Heart right ventricle (tissue), 16 donors: ENCODE results near the gene LENEP. TPM values are rescaled to one million over a fixed set of nuclear protein-coding genes. Genes with fewer than 3 reads are reported as not detected.

ENCODE experiments used
- ATAC-seq, 8 donors: fragments of 200-7000 bp; cut with Tn5 transposase; one replicate each; pipeline ENCODE4 v1.9.1; 2020; ENCODE audit warnings: mild to moderate bottlenecking in 8 of 8, moderate library complexity in 8 of 8, moderate number of reproducible peaks in 1 of 8
- DNase-seq, 2 donors: peaks; one replicate each; pipeline ENCODE4 v3.0.0-alpha.2; 2020
- H3K27ac ChIP-seq, 10 donors: fragments of 200-600 bp; sonication (generic) in 2 of 10; one replicate each; pipeline versions ENCODE4 v1.5.0 to v1.8.0; 2020 to 2022; ENCODE audit warnings: mild to moderate bottlenecking in 3 of 10
- H3K27me3 ChIP-seq, 7 donors: fragments of 200-600 bp; one replicate each; pipeline ENCODE4 v1.8.0; 2021 to 2022; ENCODE audit warnings: mild to moderate bottlenecking in 2 of 7
- H3K36me3 ChIP-seq, 9 donors: fragments of 200-600 bp; sonication (generic) in 1 of 9; one replicate each; pipeline versions ENCODE4 v1.5.0 to v1.8.0; 2020 to 2022; ENCODE audit warnings: mild to moderate bottlenecking in 2 of 9
- H3K4me1 ChIP-seq, 9 donors: fragments of 200-600 bp; sonication (generic) in 1 of 9; one replicate each; pipeline versions ENCODE4 v1.5.0 to v1.8.0; 2020 to 2022; ENCODE audit warnings: mild to moderate bottlenecking in 4 of 9
- H3K4me3 ChIP-seq, 10 donors: fragments of 200-600 bp; sonication (generic) in 2 of 10; one replicate each; pipeline versions ENCODE4 v1.5.0 to v1.8.0; 2020 to 2022; ENCODE audit warnings: mild to moderate bottlenecking in 7 of 10, moderate library complexity in 2 of 10
- H3K9me3 ChIP-seq, 11 donors: fragments of 200-600 bp in 10 of 11; sonication (generic) in 2 of 11; one replicate each; pipeline versions ENCODE4 v1.5.0 to v1.8.0; 2013 to 2022; ENCODE audit warnings: mild to moderate bottlenecking in 2 of 11, control low read depth in 1 of 11, moderate library complexity in 1 of 11
- CTCF ChIP-seq, 9 donors: fragments of 200-600 bp; sonication (generic) in 2 of 9; IDR thresholded peaks; one replicate each; pipeline versions ENCODE4 v1.5.0 to v1.8.0; 2021 to 2022; ENCODE audit warnings: antibody characterized with exemption in 9 of 9, mild to moderate bottlenecking in 5 of 9, moderate library complexity in 1 of 9
- WGBS, 2 donors: extraction: QIAGEN DNeasy Blood & Tissue Kit; methylation state at CpG; one replicate each; pipeline ENCODE4 v1.1.7; 2013; ENCODE audit warnings: inconsistent platforms in 1 of 2; 5-methylcytosine and 5-hydroxymethylcytosine counted together
- intact Hi-C, 10 donors: fragments of 100-400 bp; cut with DNase I; formaldehyde crosslinking; loops; one replicate each; pipeline versions ENCODE4 v1.11.1 to v1.14.2; 2022
- polyA plus RNA-seq, 2 donors: library from polyadenylated mRNA; stranded (reverse); fragments of 200-250 nt; gene quantifications; one replicate each; pipeline ENCODE4 v1.2.3, GENCODE V29; 2013
- total RNA-seq, 10 donors: library from RNA; stranded (reverse); fragmentation: NEBNext Ultra II Directional in 3 of 10; extraction: Animal tissue kit (Norgen Biotek cat#: 25700) in 3 of 10; gene quantifications; one replicate each; pipeline versions ENCODE4 v1.2.1 to v1.2.4, GENCODE V29; 2021 to 2023
- donor health status: Arrhythmogenic right ventricular cardiomyopathy.
- donor health status: ischemic (EF 13 %, LVEDD 7.1; RV severe dilation, severe dysfunction).
- donor health status: healthy with polysubstance abuse.
- donor health status: DM: no; HTN: yes; CAD: no.
- donor health status: DM: no; HTN: no; CAD: no.
- donor health status: ischemic (EF 25% LVEDD 6.9; RV normal size, moderate dysfunction).
- donor health status: ischemic (EF 25% LVEDD 5.7; RV mildly dilated, moderate dysfunction).
- donor health status: healthy.
- donor health status: DM: yes; HTN: yes; CAD: no.
- donor health status: Ischemic cardiomyopathy.
- donor health status: ischemic (EF 35%, LVEDD 5.7; RV mildly dilated, moderate dysfunction).
- donor health status: nonischemic (EF 11% LVEDD 7.7; RV severe dilation, severe dysfunction).
- donor health status: DM: yes; HTN: yes; CAD: no.
- donor health status: PGD.
- donor health status: ischemic (EF 29% LVEDD 5.4; RV normal size, mild dysfunction).
- donor health status: nonischemic (EF 23%, LVEDD 6.1; RV moderate dilation, normal function).

LENEP gene
- total and polyA plus RNA-seq, 12 donors = not detected

GRCh38 chr1:154960446-154961136, 32.8 kb upstream of the LENEP start:
- Histone ChIP-seq H3K4me1 (peaks cover 15 to 48% (median 36%) of the 10 kb centered on the region in 9 donors), H3K27ac (peak overlapping the region; percentile 96 to 100 (median 99)), H3K4me3 (peak overlapping the region; percentile 81 to 99 (median 90)), H3K36me3 (peaks cover 0 to 52% (median 33%) of the 10 kb centered on the region in 9 donors), H3K27me3 (no peaks in the 10 kb centered on the region), H3K9me3 (no peaks in the 10 kb centered on the region)
- TF ChIP-seq CTCF (IDR thresholded peaks at IDR 0.05) = no peak
- ATAC-seq = no peak
- WGBS, 2 donors = 35 to 36% methylated on average over 10 of the region's 10 CpGs
- intact Hi-C loops = loop anchor here in 7 of 10 donors (2.0 to 5.0 kb wide), 4 partner anchors 37 to 57 kb away; partner anchors contain the start of gene ZBTB7B (in 1 of the 7)
- DNase-seq = no peak

DNA sequence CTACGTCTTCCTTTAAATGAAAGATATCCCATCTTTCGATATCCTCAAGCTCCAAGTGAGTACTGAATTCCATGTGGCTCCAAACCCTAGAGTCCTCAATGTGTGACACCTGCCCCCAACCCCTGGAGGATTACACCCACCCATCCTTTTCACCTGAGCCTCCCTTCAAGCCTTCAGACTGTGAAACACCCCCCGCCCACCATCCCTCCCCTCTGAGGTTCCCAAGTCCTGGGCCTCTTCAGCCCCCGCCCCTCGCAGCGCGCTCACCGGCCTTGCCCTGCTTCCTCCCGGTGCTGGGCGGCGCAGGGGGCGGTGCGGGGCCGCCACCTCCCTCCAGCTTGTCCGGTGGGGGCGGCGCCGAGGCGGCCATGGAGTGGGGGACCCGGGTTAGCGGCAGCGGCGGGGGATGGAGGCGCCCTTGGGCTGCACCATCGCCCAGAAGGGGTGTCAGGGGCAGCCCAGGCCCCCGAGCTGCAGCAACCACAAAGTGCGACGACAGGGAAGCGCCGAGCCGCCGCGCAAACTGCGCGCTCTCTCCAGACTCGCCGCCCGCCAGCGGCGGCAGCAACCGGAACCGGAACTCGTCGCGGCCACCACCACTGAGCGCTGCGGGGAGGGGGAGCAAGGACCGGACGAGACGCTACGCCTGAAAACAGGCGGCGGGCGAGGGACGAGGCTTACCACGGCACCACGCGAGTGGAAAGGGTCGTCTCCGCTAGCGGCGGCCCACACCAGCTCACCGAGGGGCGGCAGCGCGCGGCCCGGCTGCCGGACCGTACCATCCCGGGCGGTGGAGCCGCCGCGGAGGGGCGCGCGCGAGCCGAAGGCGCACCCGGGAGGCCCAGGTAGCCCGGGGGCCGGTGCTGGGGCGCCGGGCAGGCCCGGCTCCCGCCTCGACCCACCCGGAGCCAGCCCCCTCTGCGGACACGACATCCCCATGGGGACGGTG, 31.9 kb upstream of the LENEP start, which contains the start of gene PYGO2:
Gene PYGO2, minus strand, starts transcription at position 576 of the 949 bp plus-strand sequence. Its CDS starts 206 bp downstream, at position 370.
- peak; percentile 84 to 90 (median 86) for ATAC-seq
- Histone ChIP-seq H3K9me3 (no peaks in the 10 kb centered on the region), H3K4me3 (peak within 1 kb of the TSS; percentile 81 to 99 (median 90)), H3K4me1 (peaks cover 14 to 49% (median 33%) of the 10 kb centered on the region in 9 donors), H3K27ac (peak within 1 kb of the TSS; percentile 96 to 100 (median 99)), H3K27me3 (no peaks in the 10 kb centered on the region), H3K36me3 (peaks cover 0 to 61% (median 42%) of the 10 kb centered on the region in 9 donors)
- 0% methylated on average over 71 to 93 of the region's 93 CpGs for WGBS, 2 donors
- DNase-seq = peak; percentile 83 to 84
- intact Hi-C loops = loop anchor here in 7 of 10 donors (2.0 to 5.0 kb wide), 4 partner anchors 36 to 56 kb away; partner anchors contain the start of gene ZBTB7B (in 1 of the 7)
- peak; percentile 41 to 80 (median 62) for TF ChIP-seq CTCF (IDR thresholded peaks at IDR 0.05)

- Histone ChIP-seq H3K36me3 (peaks cover 0 to 69% (median 50%) of the 10 kb centered on the region in 9 donors), H3K27me3 (no peaks in the 10 kb centered on the region), H3K27ac (peak overlapping the region; percentile 96 to 100 (median 99)), H3K9me3 (no peaks in the 10 kb centered on the region), H3K4me1 (peaks cover 12 to 49% (median 32%) of the 10 kb centered on the region in 9 donors), H3K4me3 (peak overlapping the region; percentile 81 to 99 (median 90))
- intact Hi-C loops = loop anchor here in 7 of 10 donors (5.0 kb wide), 3 partner anchors 35 to 55 kb away; partner anchors contain the start of gene ZBTB7B (in 1 of the 7)
- WGBS, 2 donors = 4 to 5% methylated on average over 25 of the region's 25 CpGs
- no peak for TF ChIP-seq CTCF (IDR thresholded peaks at IDR 0.05)
- DNase-seq (no peak), ATAC-seq (peak in 6 of 8 donors; percentile 9 to 25 (median 23))
Measured at GRCh38 chr1:154962156-154962749, 31.1 kb upstream of the LENEP start.
